Stimulated activated CD8-positive, alpha-beta memory T cell treated with anti-CD3 and anti-CD28 coated beads, Interleukin-4, amount 100 ng/mL, for 4 hours (primary cell): ENCODE data around the gene CIAPIN1.
"Not testable (repeated sequence)": the region's sequence is repeated elsewhere in the genome, so short reads cannot be mapped to it uniquely, and the experiment has no call there.

ENCODE experiments used
- DNase-seq, 2 donors: peaks; one replicate each; pipeline ENCODE4 v3.0.0-alpha.2; 2020; ENCODE audit warnings: low read depth in 2 of 2, low spot score in 1 of 2

Gene CIAPIN1

GRCh38 chr16:57407521-57408353 lies 39.4 kb downstream of the CIAPIN1 start:
- DNase-seq, result no peak

- no peak for DNase-seq
These were observed 40.3 kb downstream of the CIAPIN1 start for GRCh38 chr16:57406881-57407280.

- no peak for DNase-seq
These were observed 42.1 kb downstream of the CIAPIN1 start for GRCh38 chr16:57405097-57405496.

GRCh38 chr16:57403965-57404817 lies 43.0 kb downstream of the CIAPIN1 start, which contains the start of gene CCL17:
Gene CCL17 (plus strand): TSS chr16:57404767. CDS start chr16:57413933, 9,166 bp downstream.
- DNase-seq, result no peak

GRCh38 chr16:57401943-57402640 lies 45.1 kb downstream of the CIAPIN1 start:
- no peak for DNase-seq

- not testable (repeated sequence) for DNase-seq
These were observed 49.7 kb downstream of the CIAPIN1 start for GRCh38 chr16:57397493-57397892.

- DNase-seq, result no peak
These were observed 50.4 kb downstream of the CIAPIN1 start for GRCh38 chr16:57396786-57397185.

- no peak for DNase-seq
These were observed 52.2 kb downstream of the CIAPIN1 start for GRCh38 chr16:57395026-57395425.

GRCh38 chr16:57394444-57394843 lies 52.7 kb downstream of the CIAPIN1 start:
- DNase-seq, result no peak

- no peak for DNase-seq
These were observed 54.5 kb downstream of the CIAPIN1 start for GRCh38 chr16:57392694-57393093.

GRCh38 chr16:57391708-57392107 lies 55.5 kb downstream of the CIAPIN1 start:
- DNase-seq, result no peak

- no peak for DNase-seq
These were observed 55.9 kb downstream of the CIAPIN1 start for GRCh38 chr16:57391300-57391699.

- DNase-seq, result no peak
These were observed 56.4 kb downstream of the CIAPIN1 start for GRCh38 chr16:57390636-57391295.

- no peak for DNase-seq
These were observed 58.1 kb downstream of the CIAPIN1 start for GRCh38 chr16:57389087-57389468.

GRCh38 chr16:57388359-57389086 lies 58.7 kb downstream of the CIAPIN1 start:
- no peak for DNase-seq

GRCh38 chr16:57387598-57388354 lies 59.4 kb downstream of the CIAPIN1 start:
- DNase-seq, result no peak

GRCh38 chr16:57386381-57386951 lies 60.7 kb downstream of the CIAPIN1 start:
- DNase-seq, result no peak

GRCh38 chr16:57385083-57385482 lies 62.1 kb downstream of the CIAPIN1 start:
- DNase-seq, result no peak
